OCI-LY7 (cell line): Measurements from ENCODE around the gene ARGLU1. TPM values are rescaled to one million over a fixed set of nuclear protein-coding genes. Genes with fewer than 3 reads are reported as not detected.

Experiments used
- BruUV-seq: library from RNA; stranded (reverse); fragments of 400-500 nt; replicated peaks from 2 replicates; lab custom pipeline; 2021; lab: Mats Ljungman, UMichigan
- CTCF ChIA-PET: fragments of 300-600 bp; sonication (Branson Sonifier 250); formaldehyde crosslinking; loops from one replicate; lab custom pipeline; 2022; ENCODE audit warnings: antibody characterized with exemption; ENCODE audit not compliant: unreplicated experiment; lab: Charles Lee
- POLR2A ChIA-PET: fragments of 300-600 bp; sonication (Branson Sonifier 250); formaldehyde crosslinking; loops from one replicate; lab custom pipeline; 2022; ENCODE audit warnings: antibody characterized with exemption; lab: Charles Lee
- DNase-seq: peaks from one replicate; pipeline ENCODE4 v3.0.0-alpha.2; 2015; ENCODE audit warnings: low spot score
- H2AFZ ChIP-seq: fragments of 200-600 bp; sonication (generic), shearing (Covaris generic); 2 replicates; pipeline ENCODE4 v1.6.1; 2014; ENCODE audit warnings: mild to moderate bottlenecking, antibody characterized with exemption, low read length, moderate library complexity
- H3K27ac ChIP-seq: fragments of 200-600 bp; sonication (generic); 2 replicates; pipeline ENCODE4 v1.5.1; 2014; ENCODE audit warnings: mixed run types, low read depth, mild to moderate bottlenecking, moderate library complexity, low read length, inconsistent platforms; ENCODE audit not compliant: poor library complexity, severe bottlenecking
- H3K36me3 ChIP-seq: fragments of 200-600 bp; sonication (generic); 2 replicates; pipeline ENCODE4 v1.6.1; 2014; ENCODE audit warnings: mild to moderate bottlenecking, antibody characterized with exemption, low read length, moderate library complexity, mixed read lengths; ENCODE audit not compliant: insufficient read depth
- H3K4me1 ChIP-seq: fragments of 200-600 bp; sonication (generic); 2 replicates; pipeline ENCODE4 v1.5.1; 2014; ENCODE audit warnings: mild to moderate bottlenecking, low read length; ENCODE audit not compliant: insufficient read depth, poor library complexity, severe bottlenecking
- H3K4me2 ChIP-seq: fragments of 200-600 bp; sonication (generic); 2 replicates; pipeline ENCODE4 v1.6.1; 2014; ENCODE audit warnings: mild to moderate bottlenecking, low read length
- H3K4me3 ChIP-seq: fragments of 200-600 bp; sonication (generic); 2 replicates; pipeline ENCODE4 v1.5.1; 2014; ENCODE audit warnings: mild to moderate bottlenecking, low read depth, low read length; ENCODE audit not compliant: poor library complexity, severe bottlenecking
- H3K79me2 ChIP-seq: fragments of 200-600 bp; sonication (generic); 2 replicates; pipeline ENCODE4 v1.6.1; 2016; ENCODE audit warnings: low read depth, mild to moderate bottlenecking, low read length, moderate library complexity, mixed read lengths; ENCODE audit not compliant: insufficient read depth
- H3K9me2 ChIP-seq: fragments of 200-600 bp; sonication (generic); 2 replicates; pipeline ENCODE4 v1.6.1; 2016; ENCODE audit warnings: mild to moderate bottlenecking, low read length, mixed read lengths; ENCODE audit not compliant: insufficient read depth
- H3K9me3 ChIP-seq: fragments of 200-600 bp; sonication (generic); 2 replicates; pipeline ENCODE4 v1.6.1; 2014; ENCODE audit warnings: mild to moderate bottlenecking, mixed run types, low read length, mixed read lengths
- H4K20me1 ChIP-seq: fragments of 200-600 bp; sonication (generic); 2 replicates; pipeline ENCODE4 v1.6.1; 2014; ENCODE audit warnings: mild to moderate bottlenecking, antibody characterized with exemption, low read length, moderate library complexity, mixed read lengths; ENCODE audit not compliant: insufficient read depth
- EZH2phosphoT487 ChIP-seq: fragments of 200-600 bp; sonication (generic); IDR thresholded peaks from 2 replicates; pipeline ENCODE4 v1.6.1; 2018; ENCODE audit warnings: low read depth, borderline replicate concordance, mild to moderate bottlenecking, mixed run types, antibody characterized with exemption, low read length, moderate library complexity, mixed read lengths
- intact Hi-C: fragments of 100-400 bp; cut with micrococcal nuclease; formaldehyde crosslinking; loops from one replicate; pipeline ENCODE4 v1.10.0; 2022; ENCODE audit not compliant: unreplicated experiment
- total RNA-seq, 2 experiments: library from RNA; depleted of rRNA in 1 of 2; stranded (reverse); fragments of >200 nt in 1 of 2; shearing (Covaris generic) in 1 of 2; gene quantifications; 2 replicates each; pipeline ENCODE4 v1.2.3, GENCODE V29; 2014 to 2022
- TF ChIP-seq, protein P1 (sequence below): fragments of 200-600 bp; sonication (generic); conservative IDR thresholded peaks from 2 replicates; pipeline ENCODE4 v1.5.1; 2014; ENCODE audit warnings: mild to moderate bottlenecking, antibody characterized with exemption, low read length, moderate library complexity, mixed read lengths

ARGLU1 gene
- total RNA-seq, 2 experiments from 2014 or later = 71.6 to 71.9 TPM

DNA sequence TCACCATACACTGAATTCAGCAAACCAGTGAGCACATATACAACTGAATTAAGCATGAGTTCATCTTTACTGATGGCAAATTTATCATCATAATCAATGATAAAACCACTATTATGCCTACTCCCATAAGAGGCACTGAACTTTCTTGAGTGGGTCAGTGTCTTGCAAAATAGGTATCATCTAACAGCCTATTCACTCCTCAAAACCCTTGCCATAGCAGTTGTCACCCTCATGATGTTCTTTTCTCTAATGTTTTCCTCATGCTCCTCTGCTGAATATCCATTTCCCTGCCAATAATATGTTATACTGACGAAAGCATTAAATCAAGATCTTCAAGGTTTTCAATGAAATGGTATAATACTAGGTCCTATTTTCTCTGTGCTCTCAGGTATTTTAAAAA is 5.6 kb downstream of the ARGLU1 start:
- POLR2A ChIA-PET = no interaction called here
- no peak overlapping the region for H3K4me3 ChIP-seq
- peaks cover 100% of the 10 kb centered on the region for H3K79me2 ChIP-seq
- TF ChIP-seq, protein P1, sequence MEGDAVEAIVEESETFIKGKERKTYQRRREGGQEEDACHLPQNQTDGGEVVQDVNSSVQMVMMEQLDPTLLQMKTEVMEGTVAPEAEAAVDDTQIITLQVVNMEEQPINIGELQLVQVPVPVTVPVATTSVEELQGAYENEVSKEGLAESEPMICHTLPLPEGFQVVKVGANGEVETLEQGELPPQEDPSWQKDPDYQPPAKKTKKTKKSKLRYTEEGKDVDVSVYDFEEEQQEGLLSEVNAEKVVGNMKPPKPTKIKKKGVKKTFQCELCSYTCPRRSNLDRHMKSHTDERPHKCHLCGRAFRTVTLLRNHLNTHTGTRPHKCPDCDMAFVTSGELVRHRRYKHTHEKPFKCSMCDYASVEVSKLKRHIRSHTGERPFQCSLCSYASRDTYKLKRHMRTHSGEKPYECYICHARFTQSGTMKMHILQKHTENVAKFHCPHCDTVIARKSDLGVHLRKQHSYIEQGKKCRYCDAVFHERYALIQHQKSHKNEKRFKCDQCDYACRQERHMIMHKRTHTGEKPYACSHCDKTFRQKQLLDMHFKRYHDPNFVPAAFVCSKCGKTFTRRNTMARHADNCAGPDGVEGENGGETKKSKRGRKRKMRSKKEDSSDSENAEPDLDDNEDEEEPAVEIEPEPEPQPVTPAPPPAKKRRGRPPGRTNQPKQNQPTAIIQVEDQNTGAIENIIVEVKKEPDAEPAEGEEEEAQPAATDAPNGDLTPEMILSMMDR = no peak
- no peak for TF ChIP-seq EZH2phosphoT487
- intact Hi-C loops = no loop called here
- H3K9me2 ChIP-seq = no peaks in the 10 kb centered on the region
- no TSS peak for BruUV-seq
- peaks cover 37% of the 10 kb centered on the region for H3K4me1 ChIP-seq
- no peaks in the 10 kb centered on the region for H3K9me3 ChIP-seq
- peak overlapping the region; percentile 39; the same call in 1 of the 2 replicates for H3K4me2 ChIP-seq
- peaks cover 77% of the 10 kb centered on the region for H4K20me1 ChIP-seq
- H3K36me3 ChIP-seq = peaks cover 42% of the 10 kb centered on the region
- no peak overlapping the region for H2AFZ ChIP-seq
- CTCF ChIA-PET = no interaction called here
- H3K27ac ChIP-seq = no peak overlapping the region
- DNase-seq = no peak

DNA sequence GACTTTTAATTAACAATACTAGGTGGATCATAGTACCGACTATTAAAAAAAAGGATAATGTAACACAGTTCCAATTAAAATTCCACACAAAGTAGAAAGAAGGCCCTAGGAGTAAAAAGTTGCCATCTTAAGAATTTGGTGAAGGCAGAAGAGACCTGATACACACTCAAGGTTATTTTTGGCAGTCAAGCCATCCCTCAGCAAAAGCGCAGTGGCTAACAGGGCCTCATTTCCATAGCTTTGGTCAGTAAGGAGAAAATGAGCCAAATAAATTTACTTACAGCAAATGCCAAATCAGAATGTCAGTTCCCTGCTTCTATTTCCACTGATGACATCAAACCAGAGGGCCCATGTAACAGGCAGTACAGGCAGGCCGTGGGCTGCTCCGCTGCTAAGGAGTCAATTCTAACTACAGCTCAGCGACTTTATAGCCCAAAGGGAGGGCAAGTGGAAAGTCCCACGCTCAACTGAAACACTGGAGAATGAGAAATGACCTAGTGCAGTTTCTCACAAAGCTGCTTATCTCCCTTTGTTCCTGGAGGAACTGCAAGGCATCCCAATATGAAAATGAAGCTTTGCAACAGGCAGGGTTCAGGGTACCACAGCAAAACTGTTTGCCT is 6.3 kb downstream of the ARGLU1 start:
- DNase-seq = no peak
- intact Hi-C loops = no loop called here
- peak overlapping the region; percentile 39; the same call in 1 of the 2 replicates for H3K4me2 ChIP-seq
- no TSS peak for BruUV-seq
- H3K4me1 ChIP-seq = peaks cover 37% of the 10 kb centered on the region
- H3K27ac ChIP-seq = no peak overlapping the region
- no peak overlapping the region for H3K4me3 ChIP-seq
- H3K36me3 ChIP-seq = peaks cover 47% of the 10 kb centered on the region
- ChIA-PET POLR2A (no interaction called here), CTCF (no interaction called here)
- H3K9me3 ChIP-seq = no peaks in the 10 kb centered on the region
- no peak overlapping the region for H2AFZ ChIP-seq
- H3K9me2 ChIP-seq = no peaks in the 10 kb centered on the region
- H3K79me2 ChIP-seq = peaks cover 100% of the 10 kb centered on the region
- H4K20me1 ChIP-seq = peaks cover 74% of the 10 kb centered on the region
- TF ChIP-seq, protein P1 = no peak
- TF ChIP-seq EZH2phosphoT487 = no peak

DNA sequence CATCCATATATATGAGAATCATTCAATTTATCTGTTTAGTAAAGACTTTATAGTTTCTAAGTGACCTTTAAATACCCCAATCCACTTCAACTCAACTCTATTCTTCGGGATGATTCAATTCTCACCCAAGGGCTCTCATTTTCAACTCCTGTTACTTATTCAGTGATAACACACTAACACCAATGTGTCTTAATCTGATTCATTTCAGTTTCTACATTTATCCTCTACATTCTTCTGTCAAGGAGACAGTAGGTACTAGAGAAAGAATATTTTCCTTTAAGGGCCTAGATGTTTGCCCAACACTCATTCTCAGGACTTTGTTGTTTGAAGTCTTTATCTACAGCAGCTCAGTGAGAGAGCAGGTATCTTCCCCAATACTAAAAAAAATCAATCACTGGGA is 7.1 kb downstream of the ARGLU1 start:
- CTCF ChIA-PET = no interaction called here
- Histone ChIP-seq H3K4me2 (no peak overlapping the region), H3K79me2 (peaks cover 100% of the 10 kb centered on the region), H2AFZ (no peak overlapping the region), H3K9me3 (no peaks in the 10 kb centered on the region), H3K36me3 (peaks cover 47% of the 10 kb centered on the region), H4K20me1 (peaks cover 66% of the 10 kb centered on the region), H3K4me1 (peaks cover 37% of the 10 kb centered on the region), H3K9me2 (no peaks in the 10 kb centered on the region), H3K4me3 (no peak overlapping the region), H3K27ac (no peak overlapping the region)
- intact Hi-C loops = no loop called here
- no TSS peak for BruUV-seq
- TF ChIP-seq, protein P1 = no peak
- no peak for TF ChIP-seq EZH2phosphoT487
- POLR2A ChIA-PET = no interaction called here
- DNase-seq = no peak
